Epithelial cell of esophagus (primary cell): ENCODE results near the gene TOP1.

Experiments used
- DNase-seq: peaks from one replicate; pipeline ENCODE4 v3.0.0; 2010; ENCODE audit warnings: low read depth
- H3K4me3 ChIP-seq: 2 replicates; pipeline ENCODE4 v1.5.1; 2011; ENCODE audit warnings: mild to moderate bottlenecking, low read length, control low read depth
- CTCF ChIP-seq: IDR thresholded peaks from 2 replicates; pipeline ENCODE4 v1.5.1; 2011; ENCODE audit warnings: low read depth, mild to moderate bottlenecking, low read length, control low read depth, inconsistent platforms; ENCODE audit not compliant: insufficient read depth; ENCODE audit errors: missing control alignments

TOP1 gene

GRCh38 chr20:40984496-40984895 is 44.1 kb upstream of the TOP1 start:
- H3K4me3 ChIP-seq = no peak overlapping the region
- no peak for DNase-seq
- no peak for TF ChIP-seq CTCF

GRCh38 chr20:40986774-40987173 is 41.8 kb upstream of the TOP1 start:
- no peak for DNase-seq
- H3K4me3 ChIP-seq = no peak overlapping the region
- no peak for TF ChIP-seq CTCF

DNA sequence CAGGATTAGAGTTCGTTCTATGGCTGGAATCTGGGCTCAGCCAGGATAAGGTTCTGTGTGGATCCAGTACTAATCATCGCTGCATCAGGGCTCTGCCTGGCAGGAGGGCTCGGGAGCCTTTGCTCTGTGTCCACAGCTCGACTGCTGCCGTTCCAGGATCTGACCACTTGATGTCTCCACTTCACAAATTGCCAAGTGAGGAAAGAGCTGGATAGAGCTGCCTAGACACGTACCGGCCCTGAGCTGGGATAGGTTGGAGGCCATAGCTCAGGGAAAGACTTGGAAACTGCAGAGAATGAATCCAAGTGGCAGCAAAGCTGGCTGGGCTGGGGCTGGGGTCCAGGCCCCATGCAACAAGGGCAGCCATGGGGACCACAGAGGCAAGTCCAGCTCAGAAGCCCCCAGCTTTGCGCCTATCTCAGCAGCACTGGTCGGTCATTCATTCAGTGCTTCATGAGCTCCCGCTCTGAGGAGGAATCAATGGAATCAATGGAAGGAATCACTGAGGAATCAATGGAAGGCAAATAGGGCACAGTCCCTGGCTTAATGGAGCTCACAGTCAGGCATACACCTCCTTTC is 38.0 kb upstream of the TOP1 start:
- DNase-seq = peak; percentile 91
- no peak overlapping the region for H3K4me3 ChIP-seq
- TF ChIP-seq CTCF = peak; percentile 97

GRCh38 chr20:40991181-40991889 is 37.3 kb upstream of the TOP1 start:
- TF ChIP-seq CTCF = no peak
- peak; percentile 16 for DNase-seq
- H3K4me3 ChIP-seq = no peak overlapping the region

DNA sequence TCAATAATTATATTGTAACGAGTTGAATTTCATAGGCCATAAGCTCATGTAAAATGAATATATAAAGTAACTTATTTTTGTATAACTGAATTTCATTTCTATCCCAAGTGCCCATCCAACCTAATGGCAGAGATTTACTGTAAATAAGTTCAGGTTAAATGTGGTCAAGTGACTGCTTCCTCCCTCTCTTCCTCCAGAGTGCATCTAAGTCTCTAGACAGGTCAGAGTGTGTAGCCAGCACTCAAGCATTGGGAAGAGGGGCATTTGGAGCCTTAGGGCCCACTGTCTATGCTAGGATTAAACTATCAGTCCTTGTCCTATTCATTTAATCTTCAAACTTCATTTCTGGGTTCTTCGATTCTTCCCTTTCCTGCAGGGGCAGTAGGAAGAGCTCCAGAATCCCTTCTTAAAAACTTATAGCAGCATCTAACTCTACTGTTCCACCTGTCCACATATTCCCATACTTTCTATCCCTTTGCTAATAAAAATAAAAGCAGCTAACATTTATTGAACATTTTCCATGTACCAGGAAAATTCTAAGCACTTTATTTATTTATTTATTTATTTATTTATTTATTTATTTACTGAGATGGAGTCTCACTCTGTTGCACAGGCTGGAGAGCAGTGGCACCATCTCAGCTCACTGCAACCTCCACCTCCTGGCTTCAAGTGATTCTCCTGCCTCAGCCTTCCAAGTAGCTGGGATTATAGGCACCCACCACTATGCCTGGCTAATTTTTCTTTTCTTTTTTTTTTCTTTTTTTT is 36.1 kb upstream of the TOP1 start:
- DNase-seq = no peak
- H3K4me3 ChIP-seq = no peak overlapping the region
- no peak for TF ChIP-seq CTCF

GRCh38 chr20:40993794-40994540 is 34.7 kb upstream of the TOP1 start:
- H3K4me3 ChIP-seq = no peak overlapping the region
- TF ChIP-seq CTCF = no peak
- DNase-seq = no peak
